BJ (cell line): ENCODE measurements around the gene TPRN. TPM values are rescaled to one million over a fixed set of nuclear protein-coding genes. Genes with fewer than 3 reads are reported as not detected.

Experiments used
- CTCF ChIA-PET: fragments of 350-600 bp; formaldehyde crosslinking; extraction: SDS; loops from one replicate; lab custom pipeline; 2021; ENCODE audit warnings: antibody characterized with exemption, inconsistent platforms; lab: Yijun Ruan, JAX
- POLR2A ChIA-PET: fragments of 300-600 bp; sonication (Branson Sonifier 250); formaldehyde crosslinking; extraction: SDS; loops from one replicate; lab custom pipeline; 2021; ENCODE audit warnings: antibody characterized with exemption; lab: Charles Lee
- DNase-seq: peaks from one replicate; pipeline ENCODE4 v3.0.0-alpha.2; 2011; ENCODE audit warnings: low read depth
- H3K27me3 ChIP-seq: 2 replicates; pipeline ENCODE4 v1.6.0; 2011; ENCODE audit warnings: low read length; ENCODE audit not compliant: control insufficient read depth, insufficient read depth
- H3K36me3 ChIP-seq: 2 replicates; pipeline ENCODE4 v1.5.1; 2011; ENCODE audit warnings: low read length; ENCODE audit not compliant: control insufficient read depth, insufficient read depth
- H3K4me3 ChIP-seq: 2 replicates; pipeline ENCODE4 v1.5.1; 2011; ENCODE audit warnings: low read depth, mild to moderate bottlenecking, control low read depth, low read length
- polyA plus RNA-seq: library from polyadenylated mRNA; depleted of rRNA; stranded (reverse); fragments of >200 nt; gene quantifications from 2 replicates; pipeline ENCODE4 v1.2.3, GENCODE V29; 2011
- TF ChIP-seq, protein P1 (sequence below): IDR thresholded peaks from 2 replicates; pipeline ENCODE4 v1.5.1; 2011; ENCODE audit warnings: low read depth, mild to moderate bottlenecking, control low read depth, inconsistent platforms, low read length, moderate library complexity; ENCODE audit not compliant: insufficient read depth

TPRN gene
- polyA plus RNA-seq, 1 experiment = 3.5 TPM

GRCh38 chr9:137159105-137160053, 41.2 kb downstream of the TPRN start:
- no peak for DNase-seq
- Histone ChIP-seq H3K36me3 (no peaks in the 10 kb centered on the region), H3K27me3 (peaks cover 22% of the 10 kb centered on the region), H3K4me3 (no peak overlapping the region)
- ChIA-PET CTCF (no interaction called here), POLR2A (no interaction called here)
- TF ChIP-seq, protein P1, sequence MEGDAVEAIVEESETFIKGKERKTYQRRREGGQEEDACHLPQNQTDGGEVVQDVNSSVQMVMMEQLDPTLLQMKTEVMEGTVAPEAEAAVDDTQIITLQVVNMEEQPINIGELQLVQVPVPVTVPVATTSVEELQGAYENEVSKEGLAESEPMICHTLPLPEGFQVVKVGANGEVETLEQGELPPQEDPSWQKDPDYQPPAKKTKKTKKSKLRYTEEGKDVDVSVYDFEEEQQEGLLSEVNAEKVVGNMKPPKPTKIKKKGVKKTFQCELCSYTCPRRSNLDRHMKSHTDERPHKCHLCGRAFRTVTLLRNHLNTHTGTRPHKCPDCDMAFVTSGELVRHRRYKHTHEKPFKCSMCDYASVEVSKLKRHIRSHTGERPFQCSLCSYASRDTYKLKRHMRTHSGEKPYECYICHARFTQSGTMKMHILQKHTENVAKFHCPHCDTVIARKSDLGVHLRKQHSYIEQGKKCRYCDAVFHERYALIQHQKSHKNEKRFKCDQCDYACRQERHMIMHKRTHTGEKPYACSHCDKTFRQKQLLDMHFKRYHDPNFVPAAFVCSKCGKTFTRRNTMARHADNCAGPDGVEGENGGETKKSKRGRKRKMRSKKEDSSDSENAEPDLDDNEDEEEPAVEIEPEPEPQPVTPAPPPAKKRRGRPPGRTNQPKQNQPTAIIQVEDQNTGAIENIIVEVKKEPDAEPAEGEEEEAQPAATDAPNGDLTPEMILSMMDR = no peak

DNA sequence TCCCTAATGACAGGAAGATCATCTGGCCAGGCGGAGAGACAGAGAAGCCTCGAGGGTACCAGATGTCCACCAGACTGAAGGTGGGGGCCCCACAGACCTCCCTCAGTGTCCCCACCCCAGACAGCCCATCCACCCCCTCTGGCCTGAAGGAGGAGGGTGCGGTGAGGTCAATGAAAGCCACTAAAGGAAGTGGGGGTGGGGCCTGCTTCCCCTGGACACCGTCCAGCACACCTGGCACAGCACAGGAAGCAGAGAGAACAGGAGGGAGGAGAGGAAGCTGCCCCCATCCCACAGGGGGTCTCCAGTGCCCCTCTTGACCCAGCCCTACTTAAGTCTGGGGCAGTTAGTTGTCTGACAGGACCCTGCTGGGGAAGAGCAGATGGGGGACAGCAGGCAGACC, 41.9 kb downstream of the TPRN start:
- POLR2A ChIA-PET = no interaction called here
- no peak for DNase-seq
- Histone ChIP-seq H3K4me3 (no peak overlapping the region), H3K27me3 (peaks cover 21% of the 10 kb centered on the region), H3K36me3 (no peaks in the 10 kb centered on the region)
- TF ChIP-seq, protein P1 = no peak
- CTCF ChIA-PET = interaction anchor here (1.2 kb wide), 1 partner anchor 68 kb away, joined by 5 read pairs; the partner anchor contains the start of gene RNF224

DNA sequence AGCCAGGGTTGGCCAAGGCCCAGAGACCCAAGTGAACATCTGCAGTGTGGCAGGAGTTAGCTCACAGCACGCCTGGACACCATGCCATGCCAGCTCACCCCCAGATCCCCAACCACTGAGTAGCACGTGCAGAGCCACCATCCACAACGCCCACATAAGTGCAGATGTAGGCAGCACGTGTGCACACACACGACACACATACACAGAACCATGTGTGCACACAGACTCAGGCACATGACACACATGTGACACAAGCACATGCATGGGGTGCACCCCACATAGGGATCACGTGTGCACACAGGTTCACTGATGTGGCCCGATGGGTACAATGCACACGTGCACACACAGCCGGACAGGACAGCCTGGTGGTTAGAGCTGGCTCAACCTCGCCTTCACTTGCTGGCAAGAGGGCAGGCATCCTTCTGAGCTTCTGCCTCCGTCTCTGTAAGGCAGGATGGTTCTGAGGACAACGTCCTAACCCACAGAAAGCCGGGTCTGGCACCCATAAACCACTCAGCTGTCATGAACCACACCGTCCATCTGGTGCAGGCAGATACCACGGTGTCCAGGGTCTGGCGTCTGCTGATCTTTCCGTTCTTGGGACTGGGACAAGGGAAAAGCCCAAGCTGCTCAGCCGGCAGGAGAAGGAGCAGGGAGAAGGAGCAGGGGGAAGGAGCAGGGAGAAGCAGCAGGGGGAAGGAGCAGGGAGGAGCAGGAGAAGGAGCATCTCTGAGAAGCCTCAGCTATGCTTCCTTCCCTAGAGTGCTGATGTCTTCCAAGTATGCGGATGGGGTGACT, 42.7 kb downstream of the TPRN start:
- H3K4me3 ChIP-seq = no peak overlapping the region
- POLR2A ChIA-PET = no interaction called here
- DNase-seq = no peak
- CTCF ChIA-PET = interaction anchor here (0.9 to 1.2 kb wide), 3 partner anchors 19 to 69 kb away, joined by 3 to 5 read pairs (median 3); partner anchors contain the start of genes GRIN1 and RNF224
- H3K27me3 ChIP-seq = peaks cover 21% of the 10 kb centered on the region
- TF ChIP-seq, protein P1 = no peak
- no peaks in the 10 kb centered on the region for H3K36me3 ChIP-seq

- CTCF ChIA-PET = interaction anchor here (0.9 to 1.2 kb wide), 2 partner anchors 17 to 20 kb away, joined by 3 read pairs; partner anchors contain the start of gene GRIN1
- peaks cover 17% of the 10 kb centered on the region for H3K27me3 ChIP-seq
- H3K36me3 ChIP-seq = no peaks in the 10 kb centered on the region
- DNase-seq = no peak
- peak overlapping the region; percentile 37 for H3K4me3 ChIP-seq
- POLR2A ChIA-PET = no interaction called here
- TF ChIP-seq, protein P1 = no peak
These were observed 43.8 kb downstream of the TPRN start for GRCh38 chr9:137156567-137157375.
